ENCODE measurements around the gene PLEKHG7.
"Not testable (repeated sequence)": the region's sequence is repeated elsewhere in the genome, so short reads cannot be mapped to it uniquely, and the experiment has no call there.

Gene PLEKHG7

DNA sequence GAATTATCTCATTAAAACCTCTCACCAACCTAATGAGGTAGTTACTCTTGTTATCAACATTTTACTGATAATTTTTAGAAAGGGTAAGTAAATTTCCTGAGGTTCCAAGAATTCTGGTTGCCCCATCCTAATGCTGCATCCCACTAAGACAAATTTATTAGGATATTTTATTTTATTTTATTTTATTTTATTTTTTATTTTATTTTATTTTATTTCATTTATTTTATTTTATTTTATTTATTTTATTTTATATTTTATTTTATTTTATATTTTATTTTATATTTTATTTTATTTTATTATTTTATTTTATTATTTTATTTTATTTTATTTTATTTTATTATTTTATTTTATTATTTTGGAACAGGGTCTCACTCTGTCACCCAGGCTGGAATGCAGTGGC, 46.9 kb downstream of the PLEKHG7 start:
- not testable (repeated sequence) for DNase-seq (ENCODE audit: low spot score)

DNA sequence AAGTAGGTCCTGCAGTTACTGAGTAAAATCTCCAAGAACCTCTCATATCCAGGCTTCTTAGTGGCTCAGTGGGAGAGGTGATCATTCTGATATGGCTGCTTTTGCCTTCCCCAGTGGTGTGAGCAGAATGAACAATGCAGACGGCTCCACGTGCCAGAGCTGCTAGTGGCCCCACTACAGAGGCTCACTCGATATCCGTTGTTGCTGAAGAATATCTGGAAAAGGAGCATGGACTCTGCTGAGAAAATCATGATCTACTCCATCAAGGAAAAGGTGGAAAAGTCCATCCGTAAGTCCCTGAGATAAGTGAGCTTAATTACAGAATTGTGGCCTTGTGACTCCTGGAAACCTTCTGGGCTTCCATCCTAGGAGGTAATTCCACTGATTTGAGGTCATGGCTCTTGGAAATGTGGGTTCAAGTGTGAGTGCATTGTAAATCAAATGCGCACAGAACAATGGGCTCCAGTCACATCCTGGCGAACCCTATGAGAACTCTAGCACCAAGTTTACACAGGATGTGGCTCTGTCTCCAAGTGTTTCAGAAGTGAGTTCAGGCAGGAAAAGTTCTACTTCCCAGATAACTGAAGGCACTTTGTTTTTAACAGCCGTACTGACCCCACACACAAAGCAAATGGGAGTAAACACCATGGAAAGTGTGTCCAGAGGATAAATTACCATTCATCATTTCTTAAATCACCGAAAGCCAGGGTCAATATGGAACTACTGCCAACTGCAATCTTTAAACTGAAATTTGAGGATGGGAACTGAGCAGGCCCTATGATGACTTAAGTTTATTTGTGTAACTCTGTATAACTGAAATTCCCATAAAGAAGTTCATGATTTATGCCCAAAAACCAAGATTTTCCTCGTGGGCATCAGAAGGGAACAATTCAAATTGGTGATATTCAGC, 51.4 kb downstream of the PLEKHG7 start:
- no peak for DNase-seq (ENCODE audit: low spot score)

DNA sequence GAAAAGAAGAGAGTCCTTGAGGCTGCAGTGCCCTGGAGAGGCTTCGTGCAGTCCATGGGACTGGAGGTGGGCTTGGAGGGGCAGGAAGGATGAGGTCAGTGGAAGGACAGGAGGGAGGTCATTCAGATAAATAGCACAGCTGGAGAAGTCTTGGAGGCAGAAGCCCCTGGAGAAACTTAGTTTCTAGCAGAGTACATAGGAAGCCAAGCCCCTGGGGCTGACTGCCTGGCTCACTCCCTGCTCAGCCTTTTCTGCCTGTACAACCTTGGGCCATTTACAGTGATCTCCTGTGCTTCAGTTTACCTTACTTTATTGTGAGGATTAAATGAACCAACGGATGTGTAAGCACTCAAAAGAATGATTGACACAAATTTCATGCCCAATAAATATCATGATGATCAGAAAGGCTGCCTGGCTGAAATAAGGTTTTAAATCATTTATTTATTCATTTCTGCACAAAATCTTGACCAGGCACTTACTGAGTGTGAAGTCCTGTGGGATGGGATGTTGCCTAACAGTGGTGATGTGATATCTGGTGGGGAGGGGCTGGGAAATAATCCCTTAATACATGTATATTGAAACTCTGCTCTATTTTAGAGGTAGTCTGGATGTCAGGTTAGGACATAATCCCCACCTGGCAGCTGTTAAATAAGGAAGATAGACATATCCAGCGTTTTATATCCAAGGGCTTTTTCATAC, 54.3 kb downstream of the PLEKHG7 start:
- no peak for DNase-seq (ENCODE audit: low spot score)

DNA sequence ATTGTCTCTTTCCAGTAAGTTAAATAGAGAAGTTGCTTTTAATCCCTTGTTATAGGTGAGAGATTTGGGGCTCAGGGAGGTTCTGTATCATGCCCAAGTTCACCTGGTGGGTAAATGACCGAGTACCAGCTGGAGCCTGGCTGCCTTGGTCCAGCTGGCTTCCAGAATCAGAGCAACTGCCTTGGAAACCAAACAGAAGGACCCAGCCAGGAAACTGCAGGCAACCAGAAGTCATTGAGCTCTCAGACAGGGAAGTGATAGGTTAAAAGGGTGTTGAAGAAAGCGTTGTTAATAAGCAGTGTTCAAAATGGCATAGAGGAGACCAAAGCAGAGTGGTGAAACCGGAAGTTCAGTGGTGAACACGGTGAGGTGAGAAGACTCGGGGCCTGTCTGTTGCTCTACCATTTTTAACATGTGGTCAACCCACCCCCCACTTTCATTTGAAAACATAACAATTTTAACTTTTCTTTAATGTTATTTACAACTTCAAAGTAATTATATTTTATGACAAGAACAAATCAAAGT, 54.9 kb downstream of the PLEKHG7 start:
- DNase-seq (ENCODE audit: low spot score) = no peak

DNA sequence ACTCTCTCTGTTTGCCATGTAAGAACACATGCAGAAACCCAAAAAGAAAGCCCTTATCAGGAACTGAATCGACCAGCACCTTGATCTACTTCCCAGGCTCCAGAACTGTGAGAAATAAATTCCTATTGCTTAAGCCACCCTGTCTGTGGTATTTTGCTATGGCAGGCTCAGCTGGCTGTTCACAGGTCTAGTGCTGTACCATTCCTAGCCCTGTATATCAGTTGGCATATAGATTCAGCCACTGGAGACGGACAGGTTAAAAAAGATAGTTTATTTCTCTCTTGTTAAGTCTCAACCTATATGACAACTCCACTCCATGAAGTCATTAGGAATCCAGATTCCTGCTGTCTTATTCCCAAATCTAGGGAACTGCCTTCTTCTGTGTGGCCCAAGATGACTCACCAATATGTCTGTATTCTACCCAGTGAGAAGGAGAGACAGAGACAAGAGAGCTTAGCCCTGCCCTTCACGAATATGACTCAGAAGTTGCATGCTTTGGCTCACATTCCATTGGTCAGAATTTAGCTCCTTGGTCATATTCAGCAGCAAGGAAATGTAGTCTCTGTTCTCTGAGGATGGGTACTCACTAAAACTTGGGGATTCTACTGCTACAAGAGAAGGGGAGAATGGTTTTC, 57.0 kb downstream of the PLEKHG7 start:
- peak; percentile 89 for DNase-seq (ENCODE audit: low spot score)

DNA sequence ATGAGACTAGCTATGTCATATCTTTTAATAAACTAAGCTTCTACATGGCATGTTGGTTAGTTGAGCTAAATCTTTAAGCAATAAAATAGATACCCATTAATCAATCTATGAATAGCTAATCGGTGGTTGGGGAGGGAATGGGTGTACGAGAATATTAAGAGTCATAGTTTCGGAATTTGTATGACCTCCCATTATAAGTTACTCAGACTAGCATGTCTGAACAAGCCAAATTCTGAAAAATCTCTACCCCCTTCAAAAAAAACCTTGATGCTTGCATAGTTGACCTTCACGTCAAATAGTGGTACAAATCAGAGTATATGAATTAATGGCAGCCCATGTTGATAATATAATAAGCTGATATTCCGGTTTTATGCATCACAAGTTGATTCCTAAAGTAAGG, 60.0 kb downstream of the PLEKHG7 start:
- no peak for DNase-seq (ENCODE audit: low spot score)

DNA sequence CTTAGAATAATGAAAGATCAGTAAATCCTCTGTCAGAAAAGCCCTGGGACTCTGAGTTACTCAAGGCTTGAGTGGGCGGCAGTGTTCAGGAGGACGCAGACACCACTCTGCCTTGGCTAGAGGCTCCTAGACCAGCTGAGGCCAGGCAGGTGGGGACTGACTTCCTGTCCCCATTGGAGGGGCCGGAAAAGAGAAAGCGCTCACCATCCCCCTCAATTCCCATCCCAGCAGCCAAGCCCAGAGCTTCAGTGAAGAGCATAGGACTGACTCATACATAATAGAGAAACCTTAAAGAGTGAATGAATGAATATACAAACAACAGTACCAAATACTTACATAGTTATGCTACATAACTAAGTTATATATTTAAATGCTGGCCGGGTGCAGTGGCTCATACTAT, 62.0 kb downstream of the PLEKHG7 start:
- no peak for DNase-seq (ENCODE audit: low spot score)

DNA sequence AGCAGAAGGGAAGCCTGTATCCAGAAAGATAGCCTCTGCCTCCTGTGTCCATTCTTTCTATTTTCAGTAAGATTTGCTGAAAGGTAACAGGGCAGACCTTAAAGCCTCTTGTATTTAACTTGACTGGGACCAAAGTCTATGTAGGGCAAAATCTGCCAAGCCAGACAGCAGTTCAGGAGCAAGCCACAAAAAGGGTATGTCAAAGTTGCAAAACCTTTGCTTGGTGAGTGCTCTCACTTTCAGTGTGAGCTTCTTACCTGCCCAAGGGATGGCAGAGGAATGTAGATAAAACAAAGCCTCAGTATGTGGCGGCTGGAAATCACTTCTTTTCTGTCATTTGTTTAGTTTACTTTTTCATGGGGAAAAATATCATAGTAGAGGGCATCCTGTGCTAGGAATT, 63.1 kb downstream of the PLEKHG7 start:
- no peak for DNase-seq (ENCODE audit: low spot score)

DNA sequence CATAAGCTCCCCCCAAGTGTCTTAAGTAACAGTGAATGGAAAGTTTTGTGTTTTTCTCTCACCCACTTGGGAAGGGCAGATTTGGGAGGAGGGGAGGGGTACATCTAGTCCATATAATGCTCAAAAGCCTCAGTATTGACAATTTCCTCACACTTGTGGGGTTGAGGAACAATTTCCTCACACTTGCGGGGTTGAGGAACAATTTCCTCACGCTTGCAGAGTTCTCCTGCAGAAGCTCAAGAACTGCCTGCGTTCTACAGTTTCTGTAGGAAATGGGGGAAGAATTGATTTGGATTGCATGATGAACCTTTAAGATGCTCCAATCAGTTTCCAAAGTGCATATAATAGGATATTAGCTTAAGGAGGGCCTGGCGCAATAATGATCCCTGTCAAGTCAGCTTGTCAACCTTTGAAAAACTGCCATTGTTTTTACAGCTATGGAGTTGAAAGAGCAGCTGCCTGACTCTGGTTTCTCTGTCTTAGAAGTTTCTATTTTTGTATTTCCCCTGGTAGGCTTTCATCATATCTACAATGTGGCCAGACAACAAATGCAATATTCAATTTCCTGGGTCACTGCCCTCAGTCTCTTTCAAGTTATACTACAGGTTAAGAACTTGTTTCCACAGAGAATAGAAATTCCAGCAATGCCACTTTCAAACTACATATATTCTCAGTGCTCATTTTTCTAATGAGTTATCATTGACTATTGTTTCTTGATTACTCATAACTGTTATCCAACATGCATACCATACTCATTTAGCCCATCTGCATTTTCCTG, 66.5 kb downstream of the PLEKHG7 start:
- no peak for DNase-seq (ENCODE audit: low spot score)

DNA sequence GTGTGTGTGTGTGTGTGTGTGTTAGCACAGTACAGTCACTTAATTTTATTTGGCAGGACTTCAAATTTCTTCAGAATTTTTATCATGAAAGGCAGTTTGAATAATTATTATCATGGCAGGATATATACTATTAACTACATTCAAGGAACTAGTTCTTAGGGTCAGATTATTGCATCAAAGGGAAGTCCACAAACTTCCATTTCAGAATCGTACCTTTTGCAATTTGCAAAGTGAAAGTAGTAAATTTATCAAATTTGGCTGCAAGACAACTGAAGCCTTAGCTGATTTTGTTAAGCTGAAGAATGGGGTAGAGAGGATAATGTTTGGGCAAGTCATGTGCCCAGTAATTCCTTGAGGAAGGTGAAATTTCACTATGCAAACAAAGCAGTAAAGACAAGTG, 68.2 kb downstream of the PLEKHG7 start:
- no peak for DNase-seq (ENCODE audit: low spot score)

DNA sequence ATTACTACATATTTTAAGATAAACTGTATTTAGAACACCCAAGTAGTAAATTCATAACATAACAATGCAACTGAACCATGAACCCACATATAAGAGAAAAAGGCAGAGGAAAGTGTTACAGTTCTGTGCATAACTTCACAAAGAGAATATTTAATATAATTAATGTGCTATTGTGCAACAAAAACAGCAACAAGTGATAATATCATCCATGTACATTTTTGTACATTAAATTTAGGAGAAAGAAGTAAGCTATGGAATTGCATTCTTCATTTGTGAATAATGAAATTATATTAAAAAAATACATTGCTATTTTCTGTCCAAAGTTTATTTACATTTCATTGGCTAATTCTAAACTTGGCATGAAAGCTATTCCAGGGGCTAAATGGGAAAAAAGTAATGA, 72.6 kb downstream of the PLEKHG7 start:
- DNase-seq (ENCODE audit: low spot score) = no peak

DNA sequence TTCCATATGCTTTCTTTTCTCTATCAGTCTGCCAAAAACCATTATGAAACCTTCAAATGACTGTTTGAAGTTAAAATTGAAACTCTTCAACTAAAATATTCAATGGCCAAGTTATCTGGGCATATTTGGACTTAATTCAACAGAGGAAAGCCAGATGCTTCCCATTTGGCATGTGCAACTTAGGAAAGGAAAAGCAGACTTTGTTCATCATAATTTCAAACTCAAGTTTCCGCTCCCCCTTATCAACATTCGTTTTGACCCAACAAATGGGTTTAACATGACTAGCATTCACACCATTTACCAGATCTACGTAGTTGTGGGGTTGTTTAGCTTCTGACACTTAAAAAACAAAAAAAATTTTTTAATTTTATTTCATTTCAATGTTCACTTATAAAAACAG, 75.7 kb downstream of the PLEKHG7 start:
- DNase-seq (ENCODE audit: low spot score) = no peak

DNA sequence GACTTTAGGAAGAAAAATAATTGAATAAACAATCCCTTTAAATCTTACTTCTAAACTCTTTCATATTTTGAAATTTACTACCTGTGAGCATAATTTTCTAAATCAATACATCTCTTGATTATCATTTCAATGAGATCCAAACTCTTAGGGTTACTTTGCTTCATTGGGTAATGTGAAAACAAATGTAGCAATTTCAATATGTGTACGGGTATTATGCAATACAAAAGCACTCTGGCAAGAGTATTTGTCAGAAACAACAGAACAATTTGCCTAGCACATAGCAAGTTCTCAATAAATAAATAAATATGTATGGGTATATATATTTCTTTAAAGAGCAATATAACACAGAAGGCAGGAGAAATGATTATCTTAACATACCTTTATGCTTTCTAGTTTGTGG, 77.1 kb downstream of the PLEKHG7 start:
- DNase-seq (ENCODE audit: low spot score) = no peak

DNA sequence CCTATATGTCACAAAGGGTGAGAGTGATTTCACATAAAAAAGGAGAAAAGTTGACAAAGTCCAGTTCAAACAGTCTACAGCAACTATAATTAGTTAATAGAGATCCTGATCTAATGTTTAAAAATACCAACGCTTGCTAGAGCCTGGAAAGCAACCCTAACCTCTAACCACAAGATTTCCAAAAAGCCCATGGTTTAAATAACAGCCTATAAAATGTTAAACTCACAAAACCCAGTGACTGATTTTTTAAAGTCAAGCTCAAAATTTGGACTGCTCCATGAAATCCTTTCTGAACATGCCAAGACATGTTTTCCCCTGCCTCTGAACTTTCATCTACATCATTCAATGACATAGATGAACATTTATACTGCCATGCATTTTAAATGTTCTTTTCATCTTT, 81.6 kb downstream of the PLEKHG7 start:
- DNase-seq (ENCODE audit: low spot score) = no peak

DNA sequence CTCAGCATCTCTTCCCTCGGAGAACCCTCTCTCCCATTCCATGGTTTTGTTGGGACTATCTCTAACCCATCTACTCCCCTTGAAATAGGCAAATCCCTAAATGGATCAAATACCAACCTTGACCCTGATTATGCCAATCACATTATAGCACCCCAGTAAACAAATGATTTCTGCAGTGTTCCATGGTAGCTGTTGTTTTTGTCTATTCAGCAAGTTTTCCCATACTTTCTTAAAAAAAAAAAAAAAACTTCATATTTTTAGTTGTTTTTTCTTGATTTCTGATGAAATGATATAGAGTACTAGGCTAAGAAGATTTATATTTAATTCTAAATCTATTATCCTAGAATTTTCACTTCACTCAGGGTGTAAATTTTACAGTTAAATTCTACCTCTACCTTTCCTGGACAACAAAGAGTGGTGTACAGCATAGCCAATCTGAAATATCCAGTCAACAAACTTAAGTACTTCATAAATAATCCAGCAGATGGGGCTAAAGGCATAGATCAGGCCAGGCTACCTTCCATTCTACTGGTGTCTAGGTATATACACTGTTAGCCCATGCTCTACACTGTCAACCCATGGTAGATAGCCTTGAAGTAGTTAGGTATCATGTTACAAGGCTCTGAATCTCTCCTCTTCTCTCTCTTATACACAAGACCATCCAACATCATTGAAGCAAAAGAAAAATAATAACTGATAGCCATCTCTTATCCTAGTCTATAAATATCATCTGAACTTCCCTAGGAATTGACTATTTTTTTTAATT, 82.2 kb downstream of the PLEKHG7 start:
- peak; percentile 84 for DNase-seq (ENCODE audit: low spot score)

DNA sequence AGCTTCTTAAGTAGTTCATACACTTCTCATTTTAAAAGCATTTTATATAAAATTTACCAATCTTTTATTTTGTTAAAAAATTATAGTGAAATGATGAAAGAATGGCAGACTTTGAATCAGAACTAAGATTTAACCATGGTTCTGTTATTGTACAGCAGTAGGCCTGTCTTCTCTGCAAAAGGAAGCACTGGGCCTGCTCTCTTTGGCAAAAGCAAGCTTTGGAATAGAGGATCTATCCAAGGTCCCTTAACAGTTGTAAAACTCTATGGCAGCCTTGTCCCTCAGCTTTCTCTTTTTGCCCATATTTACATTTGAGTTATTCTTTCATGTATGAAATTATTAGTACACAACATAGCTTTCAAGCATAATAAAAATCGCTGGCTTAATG, 82.8 kb downstream of the PLEKHG7 start:
- no peak for DNase-seq (ENCODE audit: low spot score)

DNA sequence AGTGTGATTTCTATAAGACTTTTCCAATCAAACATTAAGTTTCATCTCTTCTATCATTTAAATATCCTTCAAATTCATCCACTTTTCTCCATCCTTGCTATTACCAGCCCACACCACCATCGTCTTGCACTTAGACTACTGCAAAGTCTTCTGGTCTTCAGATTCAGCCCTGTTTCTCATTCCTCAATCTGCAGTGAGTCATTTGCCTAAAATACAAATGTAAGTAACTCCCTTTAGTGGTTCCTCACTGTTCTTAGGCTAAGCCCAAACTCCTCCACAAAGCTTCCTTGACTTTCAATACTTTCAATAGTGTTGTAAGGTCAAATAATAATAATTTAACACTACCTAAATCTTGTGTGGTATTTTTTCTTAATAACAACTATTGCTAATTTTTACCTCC, 83.3 kb downstream of the PLEKHG7 start:
- DNase-seq (ENCODE audit: low spot score) = peak; percentile 8

DNA sequence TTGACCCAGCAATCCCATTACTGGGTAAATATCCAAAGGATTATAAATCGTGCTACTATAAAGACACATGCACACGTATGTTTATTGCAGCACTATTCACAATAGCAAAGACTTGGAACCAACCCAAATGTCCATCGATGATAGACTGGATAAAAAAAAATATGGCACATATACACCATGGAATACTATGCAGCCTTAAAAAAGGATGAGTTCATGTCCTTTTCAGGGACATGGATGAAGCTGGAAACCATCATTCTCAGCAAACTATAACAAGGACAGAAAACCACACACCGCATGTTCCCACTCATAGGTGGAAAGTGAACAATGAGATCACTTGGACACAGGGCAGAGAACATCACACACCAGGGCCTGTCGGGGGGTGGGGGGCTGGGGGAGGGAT, 91.6 kb downstream of the PLEKHG7 start:
- DNase-seq (ENCODE audit: low spot score) = not testable (repeated sequence)

DNA sequence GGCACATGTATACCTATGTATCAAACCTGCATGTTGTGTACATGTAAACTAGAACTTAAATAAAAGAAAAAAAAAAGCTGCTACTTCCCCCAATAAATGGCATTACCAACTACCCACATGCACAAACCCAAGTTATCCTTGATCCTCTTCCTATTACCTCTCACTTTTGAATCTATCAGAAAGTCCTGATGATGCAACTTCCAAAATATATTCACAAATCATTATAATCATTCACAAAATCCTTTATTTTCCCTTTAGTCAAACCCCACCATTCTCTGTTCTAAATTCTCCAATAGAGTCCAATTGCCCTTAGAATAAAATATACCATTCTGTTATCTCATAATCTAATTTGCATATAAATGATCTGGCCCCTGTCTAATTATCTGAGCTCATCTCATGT, 92.0 kb downstream of the PLEKHG7 start:
- DNase-seq (ENCODE audit: low spot score) = no peak

DNA sequence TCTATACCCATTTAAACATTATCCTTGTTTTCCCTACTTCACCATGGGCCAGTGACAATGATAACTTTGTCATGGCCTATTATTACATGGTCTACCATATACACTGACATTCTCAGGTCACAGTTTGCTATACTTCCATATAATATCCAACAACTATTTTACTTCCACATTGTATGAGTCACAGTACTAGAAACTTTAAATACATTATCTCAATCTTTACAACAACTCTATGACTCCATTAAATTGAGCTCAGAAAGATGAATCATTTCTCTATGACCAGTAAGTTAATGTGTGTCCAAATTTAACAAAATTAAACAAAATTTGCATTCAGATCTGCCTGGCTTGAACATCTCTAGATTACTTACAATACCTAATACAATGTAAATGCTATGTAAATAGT, 93.9 kb downstream of the PLEKHG7 start:
- peak; percentile 48 for DNase-seq (ENCODE audit: low spot score)

DNA sequence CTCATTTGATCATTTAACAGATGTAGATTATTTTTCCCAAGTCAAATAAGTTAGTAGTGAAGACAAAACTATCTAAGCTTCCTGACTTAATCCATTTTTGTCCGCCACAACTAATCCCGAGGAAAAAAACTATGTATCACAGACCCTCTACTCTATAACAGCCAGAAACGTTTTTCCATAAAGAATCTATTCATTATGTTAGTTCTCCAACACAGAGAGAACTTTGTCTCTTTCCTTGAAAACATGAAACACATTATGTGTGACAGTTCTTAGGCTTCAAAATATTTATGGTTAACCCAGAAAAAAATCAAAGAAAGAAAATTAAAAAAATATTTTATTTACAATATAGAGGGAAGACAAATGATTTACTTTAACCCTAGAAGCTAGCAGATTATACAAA, 100.1 kb downstream of the PLEKHG7 start:
- DNase-seq (ENCODE audit: low spot score) = no peak

Measured in RKO (cell line).